K562 (cell line): Measurements from ENCODE around the gene PRSS22. TPM values are rescaled to one million over a fixed set of nuclear protein-coding genes. Genes with fewer than 3 reads are reported as not detected.

Experiments used
- CC2D1A ChIP-seq: fragments of 450-650 bp; IDR thresholded peaks from 2 replicates; pipeline ENCODE4 v1.6.1; 2017; ENCODE audit warnings: mild to moderate bottlenecking
- E2F1 ChIP-seq: sonication (generic); formaldehyde crosslinking; IDR thresholded peaks from 2 replicates; pipeline ENCODE4 v1.8.1; 2023; ENCODE audit warnings: mild to moderate bottlenecking, missing genetic modification reagents, moderate library complexity
- MYC ChIP-seq, 2 experiments: fragments of 250-450 bp in 1 of 2; sonication (Bioruptor Pico) in 1 of 2; IDR thresholded peaks; 2 replicates each; pipeline versions ENCODE4 v1.5.1 to v1.6.1; 2012 to 2021; ENCODE audit warnings: low read depth in 2 of 2, borderline replicate concordance in 1 of 2, improper control_type of control experiment in 1 of 2, low read length in 1 of 2, mild to moderate bottlenecking in 1 of 2, moderate library complexity in 1 of 2
- PHF20 ChIP-seq: fragments of 450-650 bp; IDR thresholded peaks from 2 replicates; pipeline ENCODE4 v1.6.1; 2018; ENCODE audit not compliant: partially characterized antibody
- RFX5 ChIP-seq: IDR thresholded peaks from 2 replicates; pipeline ENCODE4 v1.6.1; 2011; ENCODE audit warnings: low read depth, mild to moderate bottlenecking, improper control_type of control experiment, low read length
- SIN3B ChIP-seq: fragments of 450-650 bp; IDR thresholded peaks from 2 replicates; pipeline ENCODE4 v1.6.1; 2017; ENCODE audit warnings: low read depth, mild to moderate bottlenecking, moderate library complexity
- TFAM ChIP-seq: fragments of 250-450 bp; sonication (Bioruptor Pico); conservative IDR thresholded peaks from 2 replicates; pipeline ENCODE4 v1.5.0; 2021; ENCODE audit warnings: mild to moderate bottlenecking, moderate library complexity
- ZFP91 ChIP-seq: sonication (generic); formaldehyde crosslinking; IDR thresholded peaks from 2 replicates; pipeline ENCODE4 v1.8.0; 2022; ENCODE audit warnings: mild to moderate bottlenecking, missing genetic modification reagents
- polyA plus RNA-seq, 8 experiments: library from polyadenylated mRNA; depleted of rRNA in 4 of 8; stranded (reverse) in 5 of 8; unstranded in 3 of 8; fragments of >200 nt; fragmentation: Nextera tagmentation in 2 of 8; fragmentation: Illumina TruSeq in 1 of 8; extraction: Ambion mirVana in 2 of 8; extraction: Trizol in 1 of 8; gene quantifications; 2 replicates each; pipeline versions ENCODE4 v1.2.1 to v1.2.3, GENCODE V29; 2011 to 2014; ENCODE audit warnings: inconsistent platforms in 1 of 8, missing spikeins in 1 of 8
- total RNA-seq, 7 experiments: library from RNA; depleted of rRNA in 6 of 7; stranded (reverse); fragments of >200 nt in 6 of 7; fragmentation: Illumina TruSeq in 2 of 7; extraction: Trizol in 2 of 7; gene quantifications; 2 replicates each; pipeline versions ENCODE4 v1.2.1 to v1.2.3, GENCODE V29; 2011 to 2021; ENCODE audit warnings: low replicate concordance in 1 of 7

The PRSS22 gene
- total and polyA plus RNA-seq, 9 of the 15 experiments (the other 6 are each of a cell fraction or from before 2014, with no cell fraction given): 0.13 to 0.42 TPM; not detected in 7

- TF ChIP-seq RFX5 (no peak), PHF20 (peak; percentile 36), MYC (IDR thresholded peaks at IDR 0.05; ENCODE audit: low read depth, low read length) (peak; percentile 89), MYC (CRISPR knock-in tag; IDR thresholded peaks at IDR 0.05; ENCODE audit: borderline replicate concordance, low read depth) (no peak; the same call in 1 of the 2 replicates), E2F1 (no peak), CC2D1A (no peak), TFAM (no peak), ZFP91 (CRISPR knock-in tag) (no peak), SIN3B (no peak)
Measured at GRCh38 chr16:2905241-2905987, 47.4 kb upstream of the PRSS22 start (continued).
